NCI-H1105 treated with DMSO at 0.1 percent for 48 hours (cell line): ENCODE measurements around the gene GK2.

ENCODE experiments used
- DNase-seq: peaks from one replicate; lab custom pipeline; 2025; lab: John Stamatoyannopoulos, UW

GK2 gene

DNA sequence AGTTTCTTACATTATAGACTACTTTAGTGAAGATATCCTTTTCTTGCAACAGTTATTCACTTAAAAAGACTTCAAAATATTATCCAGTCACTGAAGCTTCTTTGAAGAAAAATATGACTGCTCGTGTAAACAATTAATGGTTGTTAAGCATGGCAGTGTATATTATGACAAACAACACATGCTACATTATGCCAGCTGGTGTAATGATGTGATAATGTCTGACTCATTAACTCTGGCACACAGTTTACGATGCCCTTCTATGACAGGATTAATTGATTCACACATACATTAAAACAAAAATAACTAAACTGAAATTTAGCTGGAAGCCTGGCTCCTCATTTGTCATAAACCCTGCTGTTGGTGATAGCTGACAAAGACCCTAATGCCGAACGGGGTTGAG lies 22.4 kb downstream of the GK2 start:
- DNase-seq: peak; percentile 43

DNA sequence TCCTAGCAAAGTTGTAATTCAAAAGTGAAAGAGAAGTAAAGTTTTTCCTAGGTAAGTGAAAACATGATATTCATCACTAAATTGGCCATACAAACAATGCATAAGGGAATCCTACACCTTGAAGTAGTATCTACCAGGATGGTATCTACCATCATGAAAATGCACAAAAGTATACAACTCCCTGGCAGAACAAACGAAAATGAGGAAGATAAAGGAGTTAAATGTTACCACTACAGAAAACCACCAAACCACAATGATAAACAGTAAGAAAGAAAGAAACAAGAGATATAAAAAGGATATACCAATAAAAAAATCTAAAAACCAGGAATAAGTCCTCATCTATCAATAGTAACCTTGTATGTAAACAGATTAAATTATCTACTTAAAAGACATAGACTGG lies 26.9 kb downstream of the GK2 start:
- no peak for DNase-seq

GRCh38 chr4:79370026-79370425 lies 38.0 kb downstream of the GK2 start:
- no peak for DNase-seq

DNA sequence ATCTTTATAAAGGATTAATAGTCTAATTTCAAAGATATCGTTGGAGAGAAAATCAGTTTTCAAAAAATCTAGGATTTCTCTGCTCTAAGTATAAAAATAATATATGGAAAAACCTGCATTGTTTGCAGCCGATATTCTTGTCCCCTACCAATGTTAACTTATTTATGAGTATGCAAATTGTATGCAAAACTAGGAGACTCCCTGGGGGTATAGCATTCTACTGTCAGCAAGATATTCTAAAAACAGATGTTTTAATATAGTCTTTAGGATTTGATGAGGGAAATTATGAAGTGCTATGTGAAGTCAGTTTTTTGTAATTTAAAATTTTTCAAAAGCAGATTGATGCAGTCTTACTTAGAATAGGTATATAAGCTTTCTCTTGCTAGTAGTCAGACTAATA lies 40.9 kb downstream of the GK2 start:
- DNase-seq: no peak

DNA sequence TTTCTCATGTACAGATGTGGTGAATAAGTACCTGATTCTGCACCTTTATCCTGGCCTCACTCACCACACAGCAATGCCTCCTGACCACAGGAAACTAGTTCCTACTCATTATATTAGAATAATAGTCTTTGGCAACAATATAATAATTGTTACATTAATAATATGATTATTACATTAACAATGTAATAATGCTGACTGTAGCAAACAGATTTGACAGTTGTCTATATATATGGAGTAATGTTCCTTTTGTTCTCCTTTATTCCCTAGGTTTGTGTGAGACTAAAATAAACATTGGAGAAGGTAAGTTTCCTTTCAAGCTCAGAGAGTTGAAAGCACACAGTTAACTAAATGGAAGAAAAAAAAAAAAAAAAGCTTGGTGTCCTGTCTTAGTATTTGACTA lies 41.6 kb downstream of the GK2 start:
- DNase-seq: no peak

GRCh38 chr4:79364061-79364460 lies 44.0 kb downstream of the GK2 start:
- DNase-seq: no peak

GRCh38 chr4:79362626-79363025 lies 45.4 kb downstream of the GK2 start:
- no peak for DNase-seq

GRCh38 chr4:79360006-79360405 lies 48.0 kb downstream of the GK2 start:
- DNase-seq: no peak

DNA sequence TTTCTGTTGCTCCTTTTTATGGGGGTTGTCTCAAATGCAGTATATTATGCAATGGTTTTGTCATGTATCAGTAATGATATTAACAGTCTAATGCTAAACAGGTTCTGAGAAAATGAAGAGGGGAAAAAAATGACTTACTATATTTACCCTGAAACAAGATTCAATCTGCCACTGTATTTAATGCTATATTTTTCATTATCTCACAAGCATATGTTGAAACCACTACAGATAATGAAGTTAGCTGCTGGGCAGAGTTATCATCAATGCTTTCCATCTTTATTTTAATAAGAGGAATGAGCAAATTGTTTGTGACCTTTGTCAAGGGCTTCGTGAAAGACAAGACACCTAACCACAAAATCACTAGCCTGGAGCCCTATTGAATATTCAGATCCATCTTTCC lies 49.6 kb downstream of the GK2 start:
- DNase-seq: no peak

DNA sequence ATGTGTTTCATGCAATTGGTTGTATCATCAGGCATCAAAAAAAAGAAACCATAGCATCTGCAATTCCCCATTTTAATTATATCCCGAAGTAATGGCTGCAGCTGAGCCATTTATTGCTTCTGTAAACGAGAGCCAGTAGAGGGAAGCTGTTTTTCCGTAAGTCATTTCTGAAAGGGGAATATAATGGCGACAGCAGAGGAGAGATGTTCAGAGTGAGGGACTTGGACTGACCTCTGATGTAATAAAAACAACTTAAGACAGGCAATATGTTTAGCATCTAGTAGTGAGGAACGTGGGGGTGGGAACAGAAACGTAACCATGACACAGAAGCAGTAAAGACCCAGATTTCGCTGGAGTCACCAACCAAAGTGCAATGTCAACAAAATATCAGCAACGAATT lies 50.7 kb downstream of the GK2 start:
- no peak for DNase-seq
